ENCODE data around the gene NUAK1.

GRCh38 chr12:106049105-106049504 lies 89.6 kb downstream of the NUAK1 start:
- TF ChIP-seq, protein P1, sequence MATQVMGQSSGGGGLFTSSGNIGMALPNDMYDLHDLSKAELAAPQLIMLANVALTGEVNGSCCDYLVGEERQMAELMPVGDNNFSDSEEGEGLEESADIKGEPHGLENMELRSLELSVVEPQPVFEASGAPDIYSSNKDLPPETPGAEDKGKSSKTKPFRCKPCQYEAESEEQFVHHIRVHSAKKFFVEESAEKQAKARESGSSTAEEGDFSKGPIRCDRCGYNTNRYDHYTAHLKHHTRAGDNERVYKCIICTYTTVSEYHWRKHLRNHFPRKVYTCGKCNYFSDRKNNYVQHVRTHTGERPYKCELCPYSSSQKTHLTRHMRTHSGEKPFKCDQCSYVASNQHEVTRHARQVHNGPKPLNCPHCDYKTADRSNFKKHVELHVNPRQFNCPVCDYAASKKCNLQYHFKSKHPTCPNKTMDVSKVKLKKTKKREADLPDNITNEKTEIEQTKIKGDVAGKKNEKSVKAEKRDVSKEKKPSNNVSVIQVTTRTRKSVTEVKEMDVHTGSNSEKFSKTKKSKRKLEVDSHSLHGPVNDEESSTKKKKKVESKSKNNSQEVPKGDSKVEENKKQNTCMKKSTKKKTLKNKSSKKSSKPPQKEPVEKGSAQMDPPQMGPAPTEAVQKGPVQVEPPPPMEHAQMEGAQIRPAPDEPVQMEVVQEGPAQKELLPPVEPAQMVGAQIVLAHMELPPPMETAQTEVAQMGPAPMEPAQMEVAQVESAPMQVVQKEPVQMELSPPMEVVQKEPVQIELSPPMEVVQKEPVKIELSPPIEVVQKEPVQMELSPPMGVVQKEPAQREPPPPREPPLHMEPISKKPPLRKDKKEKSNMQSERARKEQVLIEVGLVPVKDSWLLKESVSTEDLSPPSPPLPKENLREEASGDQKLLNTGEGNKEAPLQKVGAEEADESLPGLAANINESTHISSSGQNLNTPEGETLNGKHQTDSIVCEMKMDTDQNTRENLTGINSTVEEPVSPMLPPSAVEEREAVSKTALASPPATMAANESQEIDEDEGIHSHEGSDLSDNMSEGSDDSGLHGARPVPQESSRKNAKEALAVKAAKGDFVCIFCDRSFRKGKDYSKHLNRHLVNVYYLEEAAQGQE (IDR thresholded peaks at IDR 0.05; ENCODE audit: low read depth), result no peak
- TF ChIP-seq SIN3A (IDR thresholded peaks at IDR 0.05; ENCODE audit: low read depth) (no peak), RAD21 (IDR thresholded peaks at IDR 0.05; ENCODE audit: low read depth) (no peak), JUND (IDR thresholded peaks at IDR 0.05) (no peak), ZFX (IDR thresholded peaks at IDR 0.05) (no peak), EZH2 (IDR thresholded peaks at IDR 0.05) (no peak)
- TF ChIP-seq, protein P2, sequence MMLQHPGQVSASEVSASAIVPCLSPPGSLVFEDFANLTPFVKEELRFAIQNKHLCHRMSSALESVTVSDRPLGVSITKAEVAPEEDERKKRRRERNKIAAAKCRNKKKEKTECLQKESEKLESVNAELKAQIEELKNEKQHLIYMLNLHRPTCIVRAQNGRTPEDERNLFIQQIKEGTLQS (IDR thresholded peaks at IDR 0.05), result no peak
- TF ChIP-seq, protein P3, sequence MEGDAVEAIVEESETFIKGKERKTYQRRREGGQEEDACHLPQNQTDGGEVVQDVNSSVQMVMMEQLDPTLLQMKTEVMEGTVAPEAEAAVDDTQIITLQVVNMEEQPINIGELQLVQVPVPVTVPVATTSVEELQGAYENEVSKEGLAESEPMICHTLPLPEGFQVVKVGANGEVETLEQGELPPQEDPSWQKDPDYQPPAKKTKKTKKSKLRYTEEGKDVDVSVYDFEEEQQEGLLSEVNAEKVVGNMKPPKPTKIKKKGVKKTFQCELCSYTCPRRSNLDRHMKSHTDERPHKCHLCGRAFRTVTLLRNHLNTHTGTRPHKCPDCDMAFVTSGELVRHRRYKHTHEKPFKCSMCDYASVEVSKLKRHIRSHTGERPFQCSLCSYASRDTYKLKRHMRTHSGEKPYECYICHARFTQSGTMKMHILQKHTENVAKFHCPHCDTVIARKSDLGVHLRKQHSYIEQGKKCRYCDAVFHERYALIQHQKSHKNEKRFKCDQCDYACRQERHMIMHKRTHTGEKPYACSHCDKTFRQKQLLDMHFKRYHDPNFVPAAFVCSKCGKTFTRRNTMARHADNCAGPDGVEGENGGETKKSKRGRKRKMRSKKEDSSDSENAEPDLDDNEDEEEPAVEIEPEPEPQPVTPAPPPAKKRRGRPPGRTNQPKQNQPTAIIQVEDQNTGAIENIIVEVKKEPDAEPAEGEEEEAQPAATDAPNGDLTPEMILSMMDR (IDR thresholded peaks at IDR 0.05 in 2 of 3, conservative IDR thresholded peaks at IDR 0.05 in 1 of 3; ENCODE audit: borderline replicate concordance in 1 of 3, insufficient read depth in 1 of 3, low read depth in 2 of 3, low read length in 2 of 3), result no peak

All from HCT116 (cell line).